Astrocyte (in vitro differentiated cells and primary cell): ENCODE data around the gene SLC4A7. TPM values are rescaled to one million over a fixed set of nuclear protein-coding genes. Genes with fewer than 3 reads are reported as not detected.

Source experiments
- DNase-seq: peaks from one replicate; pipeline ENCODE4 v3.0.0-alpha.2; 2010; ENCODE audit warnings: low read depth
- FAIRE-seq: peaks from 2 replicates; lab custom pipeline; 2011; peaks lifted over from hg19 to GRCh38; lab: Jason Lieb, UNC
- H2AFZ ChIP-seq: 2 replicates; pipeline ENCODE4 v1.6.0; 2012; ENCODE audit warnings: low read depth, low read length, inconsistent platforms
- H3K27ac ChIP-seq: 2 replicates; pipeline ENCODE4 v1.5.1; 2011; ENCODE audit warnings: low read depth, low read length, inconsistent platforms
- H3K27me3 ChIP-seq: 2 replicates; pipeline ENCODE4 v1.6.0; 2011; ENCODE audit warnings: low read length, inconsistent platforms; ENCODE audit not compliant: insufficient read depth
- H3K36me3 ChIP-seq: 2 replicates; pipeline ENCODE4 v1.5.1; 2011; ENCODE audit warnings: low read length, inconsistent platforms; ENCODE audit not compliant: insufficient read depth
- H3K4me1 ChIP-seq: 2 replicates; pipeline ENCODE4 v1.5.1; 2011; ENCODE audit warnings: low read length, inconsistent platforms; ENCODE audit not compliant: insufficient read depth
- H3K4me2 ChIP-seq: 2 replicates; pipeline ENCODE4 v1.6.0; 2012; ENCODE audit warnings: low read length, inconsistent platforms
- H3K4me3 ChIP-seq: 2 replicates; pipeline ENCODE4 v1.5.1; 2011; ENCODE audit warnings: low read depth, mild to moderate bottlenecking, low read length, inconsistent platforms; ENCODE audit not compliant: insufficient read depth
- H3K79me2 ChIP-seq: 2 replicates; pipeline ENCODE4 v1.6.0; 2012; ENCODE audit warnings: mild to moderate bottlenecking, low read length, inconsistent platforms; ENCODE audit not compliant: insufficient read depth
- H3K9ac ChIP-seq: 2 replicates; pipeline ENCODE4 v1.6.0; 2012; ENCODE audit warnings: mild to moderate bottlenecking, low read length, inconsistent platforms
- H3K9me3 ChIP-seq: 2 replicates; pipeline ENCODE4 v1.5.1; 2012; ENCODE audit warnings: low read depth, mild to moderate bottlenecking, low read length, inconsistent platforms; ENCODE audit not compliant: insufficient read depth
- H4K20me1 ChIP-seq: 2 replicates; pipeline ENCODE4 v1.6.0; 2012; ENCODE audit warnings: low read length, inconsistent platforms; ENCODE audit not compliant: insufficient read depth
- H3K27ac Mint-ChIP-seq: one replicate; pipeline ENCODE4 v1.8.0; 2021; ENCODE audit warnings: mild to moderate bottlenecking, mixed read lengths; ENCODE audit not compliant: unreplicated experiment
- H3K27me3 Mint-ChIP-seq: one replicate; pipeline ENCODE4 v1.8.0; 2021; ENCODE audit warnings: low read depth, mixed read lengths; ENCODE audit not compliant: unreplicated experiment
- H3K36me3 Mint-ChIP-seq: one replicate; pipeline ENCODE4 v1.8.0; 2021; ENCODE audit warnings: low read depth, mixed read lengths; ENCODE audit not compliant: unreplicated experiment
- H3K4me1 Mint-ChIP-seq: one replicate; pipeline ENCODE4 v1.8.0; 2021; ENCODE audit warnings: low read depth, mixed read lengths; ENCODE audit not compliant: unreplicated experiment
- H3K4me3 Mint-ChIP-seq: one replicate; pipeline ENCODE4 v1.8.0; 2021; ENCODE audit warnings: mild to moderate bottlenecking, moderate library complexity, mixed read lengths; ENCODE audit not compliant: unreplicated experiment
- H3K9me3 Mint-ChIP-seq: one replicate; pipeline ENCODE4 v1.8.0; 2021; ENCODE audit warnings: mild to moderate bottlenecking, mixed read lengths; ENCODE audit not compliant: unreplicated experiment
- CTCF ChIP-seq: IDR thresholded peaks from 2 replicates; pipeline ENCODE4 v1.5.1; 2011; ENCODE audit warnings: low read depth, mild to moderate bottlenecking, inconsistent platforms, low read length, moderate library complexity; ENCODE audit not compliant: insufficient read depth
- EZH2 ChIP-seq: IDR thresholded peaks from 2 replicates; pipeline ENCODE4 v1.6.1; 2012; ENCODE audit warnings: mild to moderate bottlenecking, low read length, inconsistent platforms; ENCODE audit not compliant: insufficient read depth
- total RNA-seq: library from RNA; stranded (reverse); gene quantifications from 2 replicates; pipeline ENCODE4 v1.2.1, GENCODE V29; 2021

Gene SLC4A7
- total RNA-seq, 1 donor from 2014 or later = 68.7 TPM

- TF ChIP-seq EZH2 (no peak), CTCF (no peak)
- no peak overlapping the region for H2AFZ ChIP-seq
- H3K9ac ChIP-seq = no peak overlapping the region
- H4K20me1 ChIP-seq = no peaks in the 10 kb centered on the region
- FAIRE-seq = no peak
- no peaks in the 10 kb centered on the region for H3K79me2 ChIP-seq
- no peaks in the 10 kb centered on the region for H3K9me3 ChIP-seq
- no peak overlapping the region for H3K4me2 ChIP-seq
- H3K4me3 ChIP-seq = no peak overlapping the region
- H3K9me3 Mint-ChIP-seq = no peaks in the 10 kb centered on the region
- no peak overlapping the region for H3K4me3 Mint-ChIP-seq
- H3K36me3 ChIP-seq = peaks cover 6% of the 10 kb centered on the region
- no peaks in the 10 kb centered on the region for H3K4me1 ChIP-seq
- H3K27me3 Mint-ChIP-seq = no peaks in the 10 kb centered on the region
- H3K27ac ChIP-seq = no peak overlapping the region
- no peaks in the 10 kb centered on the region for H3K27me3 ChIP-seq
- no peak overlapping the region for H3K27ac Mint-ChIP-seq
- peaks cover 5% of the 10 kb centered on the region for H3K4me1 Mint-ChIP-seq
- DNase-seq = no peak
- H3K36me3 Mint-ChIP-seq = peaks cover 7% of the 10 kb centered on the region
Observed at GRCh38 chr3:27345045-27345444, 139.1 kb downstream of the SLC4A7 start.

GRCh38 chr3:27344192-27344591 is 140.0 kb downstream of the SLC4A7 start:
- no peak overlapping the region for H3K4me2 ChIP-seq
- no peaks in the 10 kb centered on the region for H4K20me1 ChIP-seq
- no peak overlapping the region for H3K4me3 ChIP-seq
- no peak for TF ChIP-seq EZH2
- no peak for TF ChIP-seq CTCF
- no peak overlapping the region for H3K27ac ChIP-seq
- H3K36me3 Mint-ChIP-seq = peaks cover 7% of the 10 kb centered on the region
- H3K9ac ChIP-seq = no peak overlapping the region
- no peaks in the 10 kb centered on the region for H3K79me2 ChIP-seq
- H3K9me3 Mint-ChIP-seq = no peaks in the 10 kb centered on the region
- no peak overlapping the region for H2AFZ ChIP-seq
- no peaks in the 10 kb centered on the region for H3K27me3 Mint-ChIP-seq
- FAIRE-seq (no peak), DNase-seq (no peak)
- peaks cover 6% of the 10 kb centered on the region for H3K36me3 ChIP-seq
- H3K27me3 ChIP-seq = no peaks in the 10 kb centered on the region
- H3K27ac Mint-ChIP-seq = no peak overlapping the region
- no peaks in the 10 kb centered on the region for H3K9me3 ChIP-seq
- H3K4me1 Mint-ChIP-seq = peaks cover 5% of the 10 kb centered on the region
- no peak overlapping the region for H3K4me3 Mint-ChIP-seq
- H3K4me1 ChIP-seq = no peaks in the 10 kb centered on the region

GRCh38 chr3:27342267-27342666 is 141.9 kb downstream of the SLC4A7 start:
- TF ChIP-seq CTCF = no peak
- TF ChIP-seq EZH2 = no peak
- no peaks in the 10 kb centered on the region for H3K27me3 ChIP-seq
- H3K9me3 Mint-ChIP-seq = peaks cover 7% of the 10 kb centered on the region
- no peak overlapping the region for H3K9ac ChIP-seq
- no peak overlapping the region for H3K27ac Mint-ChIP-seq
- no peaks in the 10 kb centered on the region for H3K27me3 Mint-ChIP-seq
- H3K4me2 ChIP-seq = no peak overlapping the region
- DNase-seq (no peak), FAIRE-seq (no peak)
- peaks cover 5% of the 10 kb centered on the region for H3K4me1 Mint-ChIP-seq
- no peaks in the 10 kb centered on the region for H3K79me2 ChIP-seq
- no peak overlapping the region for H2AFZ ChIP-seq
- H3K4me3 ChIP-seq = no peak overlapping the region
- H3K4me1 ChIP-seq = no peaks in the 10 kb centered on the region
- peaks cover 6% of the 10 kb centered on the region for H3K36me3 ChIP-seq
- H3K4me3 Mint-ChIP-seq = no peak overlapping the region
- H3K9me3 ChIP-seq = no peaks in the 10 kb centered on the region
- H3K27ac ChIP-seq = no peak overlapping the region
- no peaks in the 10 kb centered on the region for H4K20me1 ChIP-seq
- H3K36me3 Mint-ChIP-seq = peaks cover 4% of the 10 kb centered on the region
